Activated CD4-positive, CD25-positive, alpha-beta regulatory T cell treated with anti-CD3 and anti-CD28 coated beads, Interleukin-2, amount 50 U/mL, for 24 hours (primary cell): ENCODE data around the gene KLHL4.
"Not testable (repeated sequence)": the region's sequence is repeated elsewhere in the genome, so short reads cannot be mapped to it uniquely, and the experiment has no call there.

Experiments
- ATAC-seq, 2 donors: fragments of 150-1000 bp; cut with Tn5 transposase; one replicate each; pipeline ENCODE4 v1.10.0; 2021; ENCODE audit warnings: mild to moderate bottlenecking in 1 of 2, moderate library complexity in 1 of 2

KLHL4 gene

GRCh38 chrX:87517571-87518141 is at the start of gene KLHL4:
Gene KLHL4, plus strand, starts transcription at chrX:87517802. Its CDS starts 92 bp downstream, at chrX:87517894.
- no peak for ATAC-seq

- no peak for ATAC-seq
These were observed 48.7 kb upstream of the KLHL4 start for GRCh38 chrX:87468941-87469340.

- ATAC-seq, result no peak
These were observed 41.8 kb upstream of the KLHL4 start for GRCh38 chrX:87475793-87476192.

- not testable (repeated sequence) for ATAC-seq
These were observed 38.9 kb upstream of the KLHL4 start for GRCh38 chrX:87478703-87479102.

GRCh38 chrX:87489071-87489470 is 28.5 kb upstream of the KLHL4 start:
- no peak for ATAC-seq

- no peak for ATAC-seq
These were observed 1.8 kb upstream of the KLHL4 start for GRCh38 chrX:87515836-87516235.

- no peak for ATAC-seq
These were observed 883 bp upstream of the KLHL4 start for GRCh38 chrX:87516717-87517121.

- ATAC-seq, result no peak
These were observed 902 bp downstream of the KLHL4 start for GRCh38 chrX:87518504-87518903.

- ATAC-seq, result no peak
These were observed 8.2 kb downstream of the KLHL4 start for GRCh38 chrX:87525771-87526229.

GRCh38 chrX:87526281-87526680 is 8.7 kb downstream of the KLHL4 start:
- ATAC-seq, result no peak

GRCh38 chrX:87528487-87528886 is 10.9 kb downstream of the KLHL4 start:
- no peak for ATAC-seq

GRCh38 chrX:87571964-87572363 is 54.4 kb downstream of the KLHL4 start:
- ATAC-seq, result no peak

- ATAC-seq, result no peak
These were observed 55.3 kb downstream of the KLHL4 start for GRCh38 chrX:87572901-87573300.

GRCh38 chrX:87578978-87579377 is 61.4 kb downstream of the KLHL4 start:
- no peak for ATAC-seq

- no peak for ATAC-seq
These were observed 63.3 kb downstream of the KLHL4 start for GRCh38 chrX:87580862-87581261.

- no peak for ATAC-seq
These were observed 64.9 kb downstream of the KLHL4 start for GRCh38 chrX:87582453-87582852.

GRCh38 chrX:87583679-87584078 is 66.1 kb downstream of the KLHL4 start:
- no peak for ATAC-seq

- ATAC-seq, result no peak
These were observed 98.8 kb downstream of the KLHL4 start for GRCh38 chrX:87616371-87616770.

- no peak for ATAC-seq
These were observed 104.1 kb downstream of the KLHL4 start for GRCh38 chrX:87621697-87622096.

- ATAC-seq, result no peak
These were observed 109.4 kb downstream of the KLHL4 start for GRCh38 chrX:87626996-87627395.

- no peak for ATAC-seq
These were observed 116.8 kb downstream of the KLHL4 start for GRCh38 chrX:87634361-87634760.

GRCh38 chrX:87636533-87636932 is 118.9 kb downstream of the KLHL4 start:
- no peak for ATAC-seq

GRCh38 chrX:87641439-87641838 is 123.8 kb downstream of the KLHL4 start:
- ATAC-seq, result not testable (repeated sequence)

GRCh38 chrX:87661761-87662160 is 144.2 kb downstream of the KLHL4 start:
- ATAC-seq, result no peak

GRCh38 chrX:87663421-87663820 is 145.8 kb downstream of the KLHL4 start:
- ATAC-seq, result no peak
